Stimulated activated CD8-positive, alpha-beta memory T cell treated with anti-CD3 and anti-CD28 coated beads, Interleukin-7, amount 100 ng/mL, for 4 hours (primary cell): Measurements from ENCODE around the gene CCDC40.

ENCODE experiments used
- DNase-seq, 2 donors: peaks; one replicate each; pipeline ENCODE4 v3.0.0-alpha.2; 2020; ENCODE audit warnings: low read depth in 2 of 2

CCDC40 gene

DNA sequence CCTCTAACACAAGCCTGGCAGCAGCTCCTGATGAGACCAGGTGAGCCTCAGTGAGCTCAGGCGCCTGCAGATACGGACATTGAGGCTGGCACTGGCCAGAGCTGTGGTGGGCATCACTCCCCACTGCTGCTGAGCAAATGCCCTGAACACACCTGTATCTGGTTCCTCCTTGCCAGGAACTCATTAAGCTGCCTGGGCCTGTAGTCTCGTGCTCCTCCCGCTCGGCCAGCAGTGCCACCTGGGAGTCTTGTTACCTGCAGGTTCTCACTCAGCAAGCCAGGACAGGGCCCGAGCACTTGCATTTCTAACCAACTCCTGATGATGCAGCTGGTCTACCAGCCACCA is 97.2 kb downstream of the CCDC40 start:
- DNase-seq, result no peak

DNA sequence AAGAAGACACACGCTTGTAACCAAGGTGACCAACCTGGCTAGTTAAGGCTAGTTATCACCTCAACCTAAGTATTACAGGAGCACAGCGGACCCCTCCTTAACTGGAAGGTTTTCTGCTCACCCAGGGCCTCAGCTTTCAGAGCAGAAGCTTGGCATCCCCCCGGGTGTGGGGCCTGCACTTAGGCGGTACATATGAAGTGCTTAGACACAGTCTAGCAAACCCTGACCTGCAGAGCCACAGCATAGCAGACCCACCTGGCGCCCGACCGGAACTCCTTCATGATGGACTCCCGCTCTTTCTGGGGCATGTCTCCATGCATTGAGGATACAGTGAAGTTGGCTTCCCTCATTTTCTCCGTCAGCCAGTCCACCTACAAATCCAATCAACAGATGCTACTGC is 100.7 kb downstream of the CCDC40 start:
- no peak for DNase-seq

DNA sequence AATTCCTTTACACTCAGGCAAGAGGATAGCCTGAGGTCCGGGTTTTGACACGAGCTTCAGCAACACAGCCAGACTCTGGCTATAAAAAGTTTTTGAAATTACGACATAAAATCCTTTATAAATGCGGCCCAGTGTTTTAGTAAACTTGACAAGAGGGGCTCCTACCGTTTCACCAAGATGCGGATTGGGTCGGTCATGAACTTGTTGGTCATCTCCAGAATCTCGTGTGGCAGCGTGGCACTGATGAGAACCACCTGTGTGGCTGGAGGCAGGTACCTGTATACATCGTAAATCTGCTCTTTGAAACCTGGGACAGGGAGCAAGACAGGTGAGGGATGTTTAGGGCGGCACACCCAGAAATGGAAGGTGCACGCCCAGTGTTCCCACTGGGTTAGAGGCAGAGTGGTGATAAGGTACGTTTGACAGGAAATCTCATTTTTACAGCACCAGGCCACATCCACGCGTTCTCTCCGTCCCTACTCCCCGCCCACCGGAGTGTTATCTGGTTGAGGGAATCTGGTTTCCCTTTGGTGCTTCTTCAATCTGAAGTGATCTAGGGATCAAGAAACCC is 102.5 kb downstream of the CCDC40 start:
- no peak for DNase-seq

DNA sequence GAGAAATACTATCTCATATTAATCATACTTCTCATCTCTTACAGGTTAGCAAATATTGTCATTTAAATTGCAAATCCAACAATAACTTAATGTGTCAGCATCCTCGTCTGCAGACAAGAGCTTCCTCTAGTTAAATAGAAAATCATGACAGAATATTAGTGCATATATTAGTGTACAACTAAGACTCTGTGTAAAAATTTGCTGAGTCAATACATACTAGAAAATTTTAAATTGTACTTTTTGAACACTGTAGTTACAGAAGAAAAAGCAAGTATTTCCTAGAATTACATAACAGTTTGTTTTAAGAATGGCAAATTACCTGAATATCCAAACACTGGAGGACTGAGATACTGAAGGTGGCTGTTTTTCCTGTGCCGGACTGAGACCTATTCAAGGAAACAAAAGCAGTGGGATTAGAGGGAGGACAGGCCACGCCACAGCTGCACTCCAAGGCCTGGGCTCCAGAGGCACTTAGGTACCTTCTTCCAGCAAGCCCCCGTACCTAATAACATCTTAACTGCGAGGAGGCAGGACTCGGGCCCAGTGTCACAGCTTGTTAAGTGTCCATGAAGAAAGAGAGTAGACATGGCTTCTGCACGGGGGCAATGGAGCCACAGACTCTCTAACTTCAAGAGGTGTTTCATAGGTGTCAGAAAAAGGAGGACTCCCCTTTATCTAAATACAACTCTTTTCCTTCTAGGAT is 105.2 kb downstream of the CCDC40 start:
- no peak for DNase-seq

- DNase-seq, result no peak
Observed at GRCh38 chr17:80142929-80143328, 106.5 kb downstream of the CCDC40 start.

GRCh38 chr17:80145076-80146075 is 108.9 kb downstream of the CCDC40 start:
- no peak for DNase-seq

DNA sequence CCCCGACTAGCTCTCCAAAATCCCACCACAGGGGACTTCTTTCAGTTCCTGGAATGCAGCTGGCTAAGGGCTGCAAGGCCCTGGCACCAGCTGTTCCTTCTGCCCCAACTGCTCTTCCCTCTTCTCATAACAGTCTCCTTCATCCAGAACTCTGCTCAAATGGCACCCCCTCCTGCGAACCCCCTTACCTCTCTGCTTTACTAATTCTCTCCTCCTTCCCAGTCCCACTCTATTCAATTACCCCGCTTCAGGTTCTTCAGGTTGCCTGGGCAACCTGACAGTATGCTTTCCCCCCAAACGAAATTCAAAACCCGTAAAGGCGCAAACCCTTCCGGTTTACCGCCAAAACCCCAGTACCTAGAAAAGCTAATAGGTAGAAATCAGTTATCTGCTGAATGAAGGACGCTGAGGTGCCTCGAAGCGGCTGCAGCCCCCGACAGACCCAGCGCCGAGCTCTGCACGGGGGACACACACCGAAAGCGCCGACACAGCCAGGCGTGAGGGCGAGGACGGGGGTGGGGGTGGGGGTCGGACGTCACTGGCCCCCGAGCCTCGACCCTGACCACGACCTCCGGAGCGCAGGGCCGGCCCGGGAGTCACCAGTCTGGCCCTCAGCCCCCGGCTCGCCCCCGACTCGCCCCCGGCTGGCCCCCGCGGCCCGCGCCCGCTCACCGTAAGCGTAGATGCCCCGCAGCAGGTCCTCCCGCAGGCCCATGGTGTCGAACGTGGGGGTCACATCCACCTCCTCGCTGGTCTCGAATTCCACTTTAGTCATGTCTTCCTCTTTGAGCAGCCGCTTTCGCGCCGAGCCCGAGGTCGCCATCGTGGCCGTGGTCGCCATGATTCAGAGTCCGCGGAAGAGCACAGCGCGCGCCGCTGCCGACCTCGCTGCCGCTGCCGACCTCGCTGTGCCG is 109.9 kb downstream of the CCDC40 start:
- DNase-seq, result no peak

- peak; percentile 95 for DNase-seq
Observed at GRCh38 chr17:80147035-80147822, 110.8 kb downstream of the CCDC40 start, which contains the start of gene EIF4A3. TSS of gene EIF4A3 (minus strand) at chr17:80147128. CDS start at chr17:80146961, 167 bp downstream.
